Activated CD8-positive, alpha-beta memory T cell treated with anti-CD3 and anti-CD28 coated beads for 24 hours (primary cell): ENCODE measurements around the gene CHAF1B.
A peak's percentile ranks its signal among the peaks of the same experiment; 100 is the strongest.

Experiments used
- DNase-seq: peaks from one replicate; pipeline ENCODE4 v3.0.0-alpha.2; 2020

CHAF1B gene

GRCh38 chr21:36428761-36429432, 43.7 kb downstream of the CHAF1B start:
- no peak for DNase-seq

- peak; percentile 85 for DNase-seq
These were observed 44.9 kb downstream of the CHAF1B start for GRCh38 chr21:36429947-36430546.

GRCh38 chr21:36430841-36431240, 45.6 kb downstream of the CHAF1B start:
- DNase-seq = no peak

GRCh38 chr21:36431252-36431651, 46.1 kb downstream of the CHAF1B start:
- no peak for DNase-seq

- DNase-seq = no peak
These were observed 48.0 kb downstream of the CHAF1B start for GRCh38 chr21:36433059-36433709.

GRCh38 chr21:36434144-36434543, 49.0 kb downstream of the CHAF1B start:
- DNase-seq = no peak

GRCh38 chr21:36436829-36437744, 51.9 kb downstream of the CHAF1B start:
- DNase-seq = no peak

- no peak for DNase-seq
These were observed 52.5 kb downstream of the CHAF1B start for GRCh38 chr21:36437745-36438128.

- DNase-seq = no peak
These were observed 56.5 kb downstream of the CHAF1B start for GRCh38 chr21:36441715-36442114.

GRCh38 chr21:36446301-36446700, 61.1 kb downstream of the CHAF1B start:
- no peak for DNase-seq

- DNase-seq = no peak
These were observed 65.3 kb downstream of the CHAF1B start for GRCh38 chr21:36450511-36450910.

GRCh38 chr21:36451506-36451905, 66.3 kb downstream of the CHAF1B start:
- DNase-seq = no peak

- DNase-seq = no peak
These were observed 67.2 kb downstream of the CHAF1B start for GRCh38 chr21:36452281-36452825.

- DNase-seq = no peak
These were observed 68.9 kb downstream of the CHAF1B start for GRCh38 chr21:36454093-36454531.

GRCh38 chr21:36454706-36455105, 69.5 kb downstream of the CHAF1B start:
- no peak for DNase-seq

- no peak for DNase-seq
These were observed 71.7 kb downstream of the CHAF1B start for GRCh38 chr21:36456729-36457414.

GRCh38 chr21:36459098-36459497, 73.9 kb downstream of the CHAF1B start:
- no peak for DNase-seq

GRCh38 chr21:36460866-36461265, 75.7 kb downstream of the CHAF1B start:
- no peak for DNase-seq

- DNase-seq = no peak
These were observed 76.2 kb downstream of the CHAF1B start for GRCh38 chr21:36461277-36461917.

- DNase-seq = no peak
These were observed 76.8 kb downstream of the CHAF1B start for GRCh38 chr21:36461918-36462486.

GRCh38 chr21:36463204-36463603, 78.0 kb downstream of the CHAF1B start:
- no peak for DNase-seq
